ENCODE results near the gene PAQR6. TPM values are rescaled to one million over a fixed set of nuclear protein-coding genes. Genes with fewer than 3 reads are reported as not detected.

The PAQR6 gene
- total RNA-seq, 1 donor from 2014 or later, result 8.4 TPM

GRCh38 chr1:156214024-156214748, 33.7 kb downstream of the PAQR6 start:
- DNase-seq (ENCODE audit: low spot score), result no peak
- Mint-ChIP-seq H3K27ac (ENCODE audit: unreplicated experiment) (peak overlapping the region; percentile 62), H3K9me3 (ENCODE audit: unreplicated experiment) (no peaks in the 10 kb centered on the region), H3K27me3 (ENCODE audit: unreplicated experiment) (peaks cover 7% of the 10 kb centered on the region), H3K4me1 (ENCODE audit: unreplicated experiment) (peaks cover 9% of the 10 kb centered on the region), H3K4me3 (ENCODE audit: unreplicated experiment) (peak overlapping the region; percentile 78), H3K36me3 (ENCODE audit: low read depth, unreplicated experiment) (peaks cover 8% of the 10 kb centered on the region)
- TF ChIP-seq, protein P1, sequence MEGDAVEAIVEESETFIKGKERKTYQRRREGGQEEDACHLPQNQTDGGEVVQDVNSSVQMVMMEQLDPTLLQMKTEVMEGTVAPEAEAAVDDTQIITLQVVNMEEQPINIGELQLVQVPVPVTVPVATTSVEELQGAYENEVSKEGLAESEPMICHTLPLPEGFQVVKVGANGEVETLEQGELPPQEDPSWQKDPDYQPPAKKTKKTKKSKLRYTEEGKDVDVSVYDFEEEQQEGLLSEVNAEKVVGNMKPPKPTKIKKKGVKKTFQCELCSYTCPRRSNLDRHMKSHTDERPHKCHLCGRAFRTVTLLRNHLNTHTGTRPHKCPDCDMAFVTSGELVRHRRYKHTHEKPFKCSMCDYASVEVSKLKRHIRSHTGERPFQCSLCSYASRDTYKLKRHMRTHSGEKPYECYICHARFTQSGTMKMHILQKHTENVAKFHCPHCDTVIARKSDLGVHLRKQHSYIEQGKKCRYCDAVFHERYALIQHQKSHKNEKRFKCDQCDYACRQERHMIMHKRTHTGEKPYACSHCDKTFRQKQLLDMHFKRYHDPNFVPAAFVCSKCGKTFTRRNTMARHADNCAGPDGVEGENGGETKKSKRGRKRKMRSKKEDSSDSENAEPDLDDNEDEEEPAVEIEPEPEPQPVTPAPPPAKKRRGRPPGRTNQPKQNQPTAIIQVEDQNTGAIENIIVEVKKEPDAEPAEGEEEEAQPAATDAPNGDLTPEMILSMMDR (IDR thresholded peaks at IDR 0.05; ENCODE audit: unreplicated experiment), result no peak

- peak overlapping the region; percentile 98 for H3K27ac Mint-ChIP-seq (ENCODE audit: unreplicated experiment)
- H3K4me1 Mint-ChIP-seq (ENCODE audit: unreplicated experiment), result peaks cover 9% of the 10 kb centered on the region
- peaks cover 9% of the 10 kb centered on the region for H3K27me3 Mint-ChIP-seq (ENCODE audit: unreplicated experiment)
These were observed 34.3 kb downstream of the PAQR6 start for GRCh38 chr1:156213644-156213966.

GRCh38 chr1:156212833-156213643, 34.8 kb downstream of the PAQR6 start, which contains the start of gene PMF1:
TSS of gene PMF1 (plus strand) at chr1:156213007. CDS start at chr1:156213016, 9 bp downstream.
- Mint-ChIP-seq H3K36me3 (ENCODE audit: low read depth, unreplicated experiment) (peaks cover 17% of the 10 kb centered on the region), H3K27me3 (ENCODE audit: unreplicated experiment) (peaks cover 9% of the 10 kb centered on the region), H3K4me3 (ENCODE audit: unreplicated experiment) (peak within 1 kb of the TSS; percentile 95), H3K4me1 (ENCODE audit: unreplicated experiment) (peaks cover 9% of the 10 kb centered on the region), H3K9me3 (ENCODE audit: unreplicated experiment) (no peaks in the 10 kb centered on the region), H3K27ac (ENCODE audit: unreplicated experiment) (peak within 1 kb of the TSS; percentile 98)
- DNase-seq (ENCODE audit: low spot score), result peak; percentile 94
- TF ChIP-seq, protein P1 (IDR thresholded peaks at IDR 0.05; ENCODE audit: unreplicated experiment), result no peak

More at GRCh38 chr1:156213644-156213966, 34.3 kb downstream of the PAQR6 start:
- H3K9me3 Mint-ChIP-seq (ENCODE audit: unreplicated experiment), result no peaks in the 10 kb centered on the region
- DNase-seq (ENCODE audit: low spot score), result no peak
- peak overlapping the region; percentile 95 for H3K4me3 Mint-ChIP-seq (ENCODE audit: unreplicated experiment)
- H3K36me3 Mint-ChIP-seq (ENCODE audit: low read depth, unreplicated experiment), result peaks cover 14% of the 10 kb centered on the region
- TF ChIP-seq, protein P1 (IDR thresholded peaks at IDR 0.05; ENCODE audit: unreplicated experiment), result no peak

DNA sequence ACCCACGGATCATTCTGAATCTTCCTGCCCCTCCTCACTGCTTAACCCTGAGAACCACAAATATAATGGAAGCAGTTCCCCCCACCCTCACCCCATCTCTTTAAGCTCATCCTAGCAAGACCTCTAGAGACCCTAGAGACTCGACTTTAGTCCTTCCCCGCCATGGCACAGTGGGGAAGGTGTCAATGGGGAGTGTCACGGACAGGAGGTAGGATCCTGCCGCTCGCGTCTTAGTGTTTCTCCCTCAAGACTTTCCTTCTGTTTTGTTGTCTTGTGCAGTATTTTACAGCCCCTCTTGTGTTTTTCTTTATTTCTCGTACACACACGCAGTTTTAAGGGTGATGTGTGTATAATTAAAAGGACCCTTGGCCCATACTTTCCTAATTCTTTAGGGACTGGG, 35.7 kb downstream of the PAQR6 start:
- no peak for DNase-seq (ENCODE audit: low spot score)
- peaks cover 9% of the 10 kb centered on the region for H3K4me1 Mint-ChIP-seq (ENCODE audit: unreplicated experiment)
- H3K27me3 Mint-ChIP-seq (ENCODE audit: unreplicated experiment), result peaks cover 10% of the 10 kb centered on the region
- no peaks in the 10 kb centered on the region for H3K9me3 Mint-ChIP-seq (ENCODE audit: unreplicated experiment)
- peak overlapping the region; percentile 98 for H3K27ac Mint-ChIP-seq (ENCODE audit: unreplicated experiment)
- TF ChIP-seq, protein P1 (IDR thresholded peaks at IDR 0.05; ENCODE audit: unreplicated experiment), result no peak
- H3K36me3 Mint-ChIP-seq (ENCODE audit: low read depth, unreplicated experiment), result peaks cover 23% of the 10 kb centered on the region
- H3K4me3 Mint-ChIP-seq (ENCODE audit: unreplicated experiment), result peak overlapping the region; percentile 95
